ENCODE data around the gene IGSF23.

The IGSF23 gene

GRCh38 chr19:44637390-44637764, 24.0 kb downstream of the IGSF23 start:
- no peaks in the 10 kb centered on the region for H3F3A ChIP-seq (ENCODE audit: insufficient read depth)
- H3K9me2 ChIP-seq (replicated peaks; ENCODE audit: insufficient read depth, low read length), result no peaks in the 10 kb centered on the region
- no peaks in the 10 kb centered on the region for H3K9me3 ChIP-seq (ENCODE audit: insufficient read depth, low read length)
- H4K20me1 ChIP-seq (ENCODE audit: low read depth, low read length), result no peaks in the 10 kb centered on the region
- no peaks in the 10 kb centered on the region for H3K79me2 ChIP-seq (ENCODE audit: insufficient read depth, low read length)
- TF ChIP-seq EZH2phosphoT487 (conservative IDR thresholded peaks at IDR 0.05; ENCODE audit: low read length), result no peak
- no peak for TF ChIP-seq CTCF (IDR thresholded peaks at IDR 0.05; ENCODE audit: insufficient read depth, low read length, poor library complexity, severe bottlenecking)
- H3K27me3 ChIP-seq (ENCODE audit: low read length), result no peaks in the 10 kb centered on the region; the same call in 1 of the 2 replicates
- H3K9ac ChIP-seq (ENCODE audit: low read length), result no peak overlapping the region
- H3K27ac ChIP-seq (ENCODE audit: low read depth, low read length), result no peak overlapping the region
- no peak overlapping the region for H3K4me3 ChIP-seq (ENCODE audit: insufficient read depth, low read length, poor library complexity, severe bottlenecking)
- H2AFZ ChIP-seq (ENCODE audit: low read depth, low read length, severe bottlenecking), result no peak overlapping the region
- no peak overlapping the region for H3K4me2 ChIP-seq (ENCODE audit: low read depth, low read length, poor library complexity, severe bottlenecking)
- H3K36me3 ChIP-seq (ENCODE audit: low read length), result no peaks in the 10 kb centered on the region

GRCh38 chr19:44640518-44640917, 27.2 kb downstream of the IGSF23 start:
- no peak overlapping the region for H3K27ac ChIP-seq (ENCODE audit: low read depth, low read length)
- H3K27me3 ChIP-seq (ENCODE audit: low read length), result no peaks in the 10 kb centered on the region; the same call in 1 of the 2 replicates
- H3K4me3 ChIP-seq (ENCODE audit: insufficient read depth, low read length, poor library complexity, severe bottlenecking), result no peak overlapping the region
- no peaks in the 10 kb centered on the region for H3K9me3 ChIP-seq (ENCODE audit: insufficient read depth, low read length)
- no peak overlapping the region for H2AFZ ChIP-seq (ENCODE audit: low read depth, low read length, severe bottlenecking)
- H3K36me3 ChIP-seq (ENCODE audit: low read length), result no peaks in the 10 kb centered on the region
- TF ChIP-seq EZH2phosphoT487 (conservative IDR thresholded peaks at IDR 0.05; ENCODE audit: low read length), result no peak
- no peak for TF ChIP-seq CTCF (IDR thresholded peaks at IDR 0.05; ENCODE audit: insufficient read depth, low read length, poor library complexity, severe bottlenecking)
- H4K20me1 ChIP-seq (ENCODE audit: low read depth, low read length), result no peaks in the 10 kb centered on the region
- H3F3A ChIP-seq (ENCODE audit: insufficient read depth), result no peaks in the 10 kb centered on the region
- H3K79me2 ChIP-seq (ENCODE audit: insufficient read depth, low read length), result no peaks in the 10 kb centered on the region
- no peak overlapping the region for H3K4me2 ChIP-seq (ENCODE audit: low read depth, low read length, poor library complexity, severe bottlenecking)
- no peaks in the 10 kb centered on the region for H3K9me2 ChIP-seq (replicated peaks; ENCODE audit: insufficient read depth, low read length)
- H3K9ac ChIP-seq (ENCODE audit: low read length), result no peak overlapping the region

- Histone ChIP-seq H3F3A (ENCODE audit: insufficient read depth) (no peaks in the 10 kb centered on the region), H3K9ac (ENCODE audit: low read length) (no peak overlapping the region), H3K9me2 (replicated peaks; ENCODE audit: insufficient read depth, low read length) (no peaks in the 10 kb centered on the region), H4K20me1 (ENCODE audit: low read depth, low read length) (no peaks in the 10 kb centered on the region), H3K4me3 (ENCODE audit: insufficient read depth, low read length, poor library complexity, severe bottlenecking) (no peak overlapping the region), H3K27me3 (ENCODE audit: low read length) (no peaks in the 10 kb centered on the region), H2AFZ (ENCODE audit: low read depth, low read length, severe bottlenecking) (no peak overlapping the region), H3K9me3 (ENCODE audit: insufficient read depth, low read length) (no peaks in the 10 kb centered on the region), H3K79me2 (ENCODE audit: insufficient read depth, low read length) (no peaks in the 10 kb centered on the region), H3K36me3 (ENCODE audit: low read length) (no peaks in the 10 kb centered on the region), H3K4me2 (ENCODE audit: low read depth, low read length, poor library complexity, severe bottlenecking) (no peak overlapping the region), H3K27ac (ENCODE audit: low read depth, low read length) (no peak overlapping the region)
- TF ChIP-seq CTCF (IDR thresholded peaks at IDR 0.05; ENCODE audit: insufficient read depth, low read length, poor library complexity, severe bottlenecking) (no peak), EZH2phosphoT487 (conservative IDR thresholded peaks at IDR 0.05; ENCODE audit: low read length) (no peak)
Measured at GRCh38 chr19:44641501-44642265, 28.3 kb downstream of the IGSF23 start.

All from SU-DHL-6 (cell line).